Ovary (tissue), 9 donors: ENCODE results near the gene PALD1. TPM values are rescaled to one million over a fixed set of nuclear protein-coding genes. Genes with fewer than 3 reads are reported as not detected.

Experiments
- DNase-seq, 5 donors: peaks; one replicate each; pipeline ENCODE4 v3.0.0-alpha.2; 2019 to 2020
- H3K27ac ChIP-seq, 2 donors: fragments of 200-600 bp; one replicate each; pipeline versions ENCODE4 v1.5.1 to v1.8.0; 2019 to 2022
- H3K27me3 ChIP-seq: fragments of 200-600 bp; one replicate; pipeline ENCODE4 v1.8.0; 2022
- H3K36me3 ChIP-seq: fragments of 200-600 bp; sonication (generic); one replicate; pipeline ENCODE4 v1.5.1; 2019
- H3K4me1 ChIP-seq: one replicate; pipeline ENCODE4 v1.8.1; 2013; ENCODE audit warnings: mild to moderate bottlenecking, moderate library complexity; ENCODE audit not compliant: insufficient read depth
- H3K4me3 ChIP-seq: fragments of 200-600 bp; sonication (generic); one replicate; pipeline ENCODE4 v1.5.1; 2017
- H3K9me3 ChIP-seq, 2 donors: fragments of 200-600 bp in 1 of 2; sonication (generic) in 1 of 2; one replicate each; pipeline versions ENCODE4 v1.5.1 to v1.8.1; 2013 to 2019; ENCODE audit warnings: mild to moderate bottlenecking in 1 of 2, moderate library complexity in 1 of 2
- EP300 ChIP-seq: sonication (generic); formaldehyde crosslinking; IDR thresholded peaks from one replicate; pipeline ENCODE4 v1.6.1; 2017; ENCODE audit warnings: antibody characterized with exemption
- POLR2A ChIP-seq: fragments of 450-650 bp; IDR thresholded peaks from one replicate; pipeline ENCODE4 v1.6.1; 2017; ENCODE audit warnings: antibody characterized with exemption, mild to moderate bottlenecking, moderate library complexity
- WGBS, 3 donors: extraction: QIAGEN DNeasy Blood & Tissue Kit in 1 of 3; methylation state at CpG; one replicate each; pipeline versions ENCODE4 v1.1.5 to v1.1.7; 2013 to 2017; 5-methylcytosine and 5-hydroxymethylcytosine counted together
- intact Hi-C, 4 donors: fragments of 100-400 bp; cut with DNase I; formaldehyde crosslinking; loops; one replicate each; pipeline versions ENCODE4 v1.11.0 to v1.15.1; 2022 to 2023
- polyA plus RNA-seq, 2 donors: library from polyadenylated mRNA; stranded (reverse); fragments of 200-250 nt in 1 of 2; fragments of 350-450 nt in 1 of 2; fragmentation: Illumina TruSeq in 1 of 2; extraction: RNeasy Lipid Tissue Mini Kit (QIAGEN cat#74804) in 1 of 2; gene quantifications; one replicate each; pipeline ENCODE4 v1.2.3, GENCODE V29; 2013 to 2014
- total RNA-seq, 7 donors: library from RNA; depleted of rRNA in 2 of 7; stranded (reverse); fragments of >200 nt in 2 of 7; fragmentation: NEBNext Ultra II Directional in 3 of 7; extraction: Animal tissue kit (Norgen Biotek cat#: 25700) in 3 of 7; gene quantifications; one replicate each; pipeline versions ENCODE4 v1.1.0 to v1.2.4, GENCODE V29; 2016 to 2023
- TF ChIP-seq, protein P1 (sequence below), 3 donors: fragments of 450-650 bp in 2 of 3; fragments of 200-600 bp in 1 of 3; IDR thresholded peaks; one replicate each; pipeline versions ENCODE4 v1.5.1 to v1.8.0; 2016 to 2022; ENCODE audit warnings: antibody characterized with exemption in 3 of 3, mild to moderate bottlenecking in 1 of 3
- donor health status: DM: no; HTN: no; CAD: no; lungs with moderate emphysema.
- donor health status: DM: no; HTN: no; CAD: no.
- donor health status: Bipolar disorder and iron deficiency.
- donor health status: DM: yes; HTN: yes; CAD: no.
- donor health status: DM: no; HTN: no; CAD: no.
- donor health status: DM: yes; HTN: yes; CAD: no.

PALD1 gene
- total and polyA plus RNA-seq, 9 donors, result 2.2 to 10.5 (median 6.8) TPM

DNA sequence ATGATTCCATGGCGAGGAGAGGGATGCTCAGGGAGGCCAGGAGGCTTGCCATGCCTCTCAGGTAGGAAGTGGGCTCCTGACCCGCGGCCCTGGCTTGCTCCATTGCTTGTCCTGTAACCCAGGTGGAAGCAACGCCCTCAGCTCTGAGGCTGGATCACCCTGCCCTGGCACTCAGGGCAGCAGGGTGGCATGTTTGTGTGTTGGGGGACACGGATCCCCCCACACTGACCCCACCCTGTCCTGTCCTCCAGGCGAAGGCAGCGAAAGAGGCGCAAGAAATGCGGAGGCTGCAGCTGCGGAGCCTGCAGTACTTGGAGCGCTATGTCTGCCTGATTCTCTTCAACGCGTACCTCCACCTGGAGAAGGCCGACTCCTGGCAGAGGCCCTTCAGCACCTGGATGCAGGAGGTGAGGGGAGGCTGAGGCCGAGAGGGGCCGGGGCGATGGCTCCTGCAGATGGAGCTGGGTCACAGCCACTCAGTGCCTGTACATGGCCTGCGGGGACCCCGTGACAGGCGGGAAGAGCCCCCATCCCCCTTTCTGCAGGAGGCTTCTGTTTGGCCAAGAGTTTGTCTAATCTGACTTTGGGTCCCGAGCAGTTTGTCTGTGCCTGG lies 85.7 kb downstream of the PALD1 start:
- no peak for TF ChIP-seq POLR2A
- TF ChIP-seq, protein P1, sequence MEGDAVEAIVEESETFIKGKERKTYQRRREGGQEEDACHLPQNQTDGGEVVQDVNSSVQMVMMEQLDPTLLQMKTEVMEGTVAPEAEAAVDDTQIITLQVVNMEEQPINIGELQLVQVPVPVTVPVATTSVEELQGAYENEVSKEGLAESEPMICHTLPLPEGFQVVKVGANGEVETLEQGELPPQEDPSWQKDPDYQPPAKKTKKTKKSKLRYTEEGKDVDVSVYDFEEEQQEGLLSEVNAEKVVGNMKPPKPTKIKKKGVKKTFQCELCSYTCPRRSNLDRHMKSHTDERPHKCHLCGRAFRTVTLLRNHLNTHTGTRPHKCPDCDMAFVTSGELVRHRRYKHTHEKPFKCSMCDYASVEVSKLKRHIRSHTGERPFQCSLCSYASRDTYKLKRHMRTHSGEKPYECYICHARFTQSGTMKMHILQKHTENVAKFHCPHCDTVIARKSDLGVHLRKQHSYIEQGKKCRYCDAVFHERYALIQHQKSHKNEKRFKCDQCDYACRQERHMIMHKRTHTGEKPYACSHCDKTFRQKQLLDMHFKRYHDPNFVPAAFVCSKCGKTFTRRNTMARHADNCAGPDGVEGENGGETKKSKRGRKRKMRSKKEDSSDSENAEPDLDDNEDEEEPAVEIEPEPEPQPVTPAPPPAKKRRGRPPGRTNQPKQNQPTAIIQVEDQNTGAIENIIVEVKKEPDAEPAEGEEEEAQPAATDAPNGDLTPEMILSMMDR (IDR thresholded peaks at IDR 0.05), result no peak
- no peak for TF ChIP-seq EP300
- Histone ChIP-seq H3K27ac (no peak overlapping the region), H3K9me3 (no peaks in the 10 kb centered on the region), H3K36me3 (no peaks in the 10 kb centered on the region), H3K27me3 (no peaks in the 10 kb centered on the region), H3K4me3 (no peak overlapping the region), H3K4me1 (peaks cover 3% of the 10 kb centered on the region)
- DNase-seq, result peak in 1 of 5 donors; percentile 18
- WGBS, 3 donors, result 93 to 96% (median 94%) methylated on average over 21 of the region's 21 CpGs
- intact Hi-C loops, result no loop called here

DNA sequence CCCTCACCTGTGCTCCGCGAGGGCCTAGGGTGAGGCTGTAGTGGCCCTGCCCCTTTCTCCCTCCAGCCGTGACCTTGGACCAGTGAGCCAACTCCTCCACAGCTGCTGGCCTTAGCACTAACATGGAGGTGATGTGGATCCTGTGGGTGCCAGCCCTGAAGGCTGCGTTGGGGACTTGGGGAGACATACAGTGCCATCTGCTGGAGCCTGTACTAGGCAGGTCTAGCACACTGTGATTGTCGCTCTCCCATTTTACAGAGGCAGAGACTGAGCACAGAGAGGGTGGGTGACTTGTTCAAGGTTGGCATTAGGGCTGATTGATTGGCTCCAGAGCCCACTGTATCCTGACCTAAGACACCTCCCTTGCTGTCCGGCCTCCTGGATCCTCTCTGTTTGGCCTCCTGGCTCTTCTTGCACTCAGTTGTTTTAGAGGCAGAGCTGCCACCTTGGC lies 86.4 kb downstream of the PALD1 start:
- peak in 1 of 5 donors; percentile 21 for DNase-seq
- intact Hi-C loops, result no loop called here

DNA sequence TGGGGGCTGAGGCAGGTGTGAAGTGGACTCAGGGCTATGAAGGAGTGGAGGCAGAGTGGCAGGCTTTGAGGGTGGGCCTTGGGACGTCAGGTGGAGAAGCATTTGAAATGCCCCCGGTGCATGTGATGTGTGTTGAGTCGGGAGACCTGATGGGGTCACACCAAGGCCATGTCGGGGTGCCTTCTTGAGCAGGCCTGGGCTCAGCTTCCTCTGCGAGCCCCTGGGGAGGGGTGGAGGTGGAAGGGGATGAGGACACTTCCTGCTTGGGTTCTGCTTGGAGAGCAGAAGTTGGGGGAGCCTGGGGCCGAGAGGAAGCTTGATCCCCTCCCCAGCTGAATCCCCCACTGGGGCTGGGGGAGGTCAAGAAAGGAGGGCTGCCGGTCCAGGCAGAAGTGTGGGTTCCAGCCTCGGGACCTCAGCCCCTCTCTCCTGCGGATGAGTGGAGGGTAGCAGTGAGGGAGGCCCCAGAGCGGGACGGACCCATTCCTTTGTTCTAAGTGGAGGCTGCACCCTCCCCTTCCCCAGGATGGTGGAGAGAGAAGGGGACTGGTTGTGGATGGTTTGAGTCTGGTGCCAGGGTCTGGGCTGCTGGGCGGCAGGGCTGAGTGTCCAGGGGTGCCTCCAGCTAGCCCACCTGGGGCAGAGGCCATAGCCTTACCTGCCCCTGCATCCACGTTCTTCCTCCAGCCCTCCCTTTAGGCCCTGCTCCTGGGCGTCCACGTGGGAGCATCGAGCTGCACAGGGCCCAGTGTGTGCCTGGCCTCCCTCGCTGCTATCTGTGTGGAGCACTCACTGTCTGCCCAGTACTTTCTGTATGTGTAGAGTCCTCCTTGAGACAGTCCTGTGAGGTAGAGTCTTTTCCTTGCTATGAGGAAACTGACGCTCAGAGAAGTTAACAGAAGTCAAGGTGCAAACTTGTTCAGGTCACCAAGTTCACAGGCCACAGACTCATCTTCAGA lies 87.3 kb downstream of the PALD1 start:
- H3K4me3 ChIP-seq, result no peak overlapping the region
- no peak overlapping the region for H3K27ac ChIP-seq
- TF ChIP-seq POLR2A, result no peak
- TF ChIP-seq EP300, result no peak
- TF ChIP-seq, protein P1 (IDR thresholded peaks at IDR 0.05), result no peak
- H3K4me1 ChIP-seq, result no peaks in the 10 kb centered on the region
- H3K27me3 ChIP-seq, result no peaks in the 10 kb centered on the region
- no peaks in the 10 kb centered on the region for H3K36me3 ChIP-seq
- intact Hi-C loops, result no loop called here
- WGBS, 3 donors, result 85 to 91% (median 87%) methylated on average over 18 of the region's 18 CpGs
- H3K9me3 ChIP-seq, result no peaks in the 10 kb centered on the region
- peak in 1 of 5 donors; percentile 23 for DNase-seq

More for the DNA sequence above, 86.4 kb downstream of the PALD1 start:
- Histone ChIP-seq H3K9me3 (no peaks in the 10 kb centered on the region), H3K27me3 (no peaks in the 10 kb centered on the region), H3K36me3 (no peaks in the 10 kb centered on the region), H3K4me1 (no peaks in the 10 kb centered on the region), H3K4me3 (no peak overlapping the region), H3K27ac (no peak overlapping the region)
- 77 to 84% (median 82%) methylated on average over 6 of the region's 6 CpGs for WGBS, 3 donors
- no peak for TF ChIP-seq EP300
- TF ChIP-seq, protein P1 (IDR thresholded peaks at IDR 0.05), result no peak
- no peak for TF ChIP-seq POLR2A

DNA sequence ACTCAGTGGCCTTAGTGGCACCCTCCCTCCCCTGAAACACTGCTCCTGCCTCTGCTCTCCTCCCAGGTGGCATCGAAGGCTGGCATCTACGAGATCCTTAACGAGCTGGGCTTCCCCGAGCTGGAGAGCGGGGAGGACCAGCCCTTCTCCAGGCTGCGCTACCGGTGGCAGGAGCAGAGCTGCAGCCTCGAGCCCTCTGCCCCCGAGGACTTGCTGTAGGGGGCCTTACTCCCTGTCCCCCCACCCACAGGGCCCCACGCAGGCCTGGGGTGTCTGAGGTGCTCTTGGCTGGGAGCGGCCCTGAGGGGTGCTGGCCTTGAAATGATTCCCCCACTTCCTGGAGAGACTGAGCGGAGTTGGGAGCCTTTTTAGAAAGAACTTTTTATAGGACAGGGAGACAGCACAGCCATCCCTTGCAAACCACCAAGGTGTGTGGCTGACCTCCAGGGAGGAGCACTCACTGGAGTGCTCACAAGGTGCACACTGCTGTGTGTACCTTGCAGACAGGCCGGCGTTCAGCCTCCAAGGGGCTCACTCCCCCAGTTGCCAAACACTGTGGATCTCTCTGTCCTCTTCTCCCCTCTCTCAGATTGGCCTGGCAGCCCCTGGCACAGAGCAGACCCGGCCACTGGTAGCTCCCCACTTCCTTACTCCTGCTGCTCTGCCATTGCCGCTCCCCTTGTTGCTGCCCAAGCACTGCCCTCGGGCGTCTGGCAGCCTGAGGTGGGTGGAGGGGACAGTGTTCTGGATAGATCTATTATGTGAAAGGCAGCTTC lies 88.1 kb downstream of the PALD1 start:
- no peak overlapping the region for H3K27ac ChIP-seq
- 75 to 80% (median 77%) methylated on average over 17 to 18 of the region's 18 CpGs for WGBS, 3 donors
- H3K4me1 ChIP-seq, result no peaks in the 10 kb centered on the region
- H3K27me3 ChIP-seq, result no peaks in the 10 kb centered on the region
- H3K9me3 ChIP-seq, result no peaks in the 10 kb centered on the region
- intact Hi-C loops, result no loop called here
- no peaks in the 10 kb centered on the region for H3K36me3 ChIP-seq
- TF ChIP-seq EP300, result no peak
- TF ChIP-seq, protein P1 (IDR thresholded peaks at IDR 0.05), result no peak
- no peak for TF ChIP-seq POLR2A
- H3K4me3 ChIP-seq, result no peak overlapping the region
- peak in 1 of 5 donors; percentile 20 for DNase-seq
